Skeletal muscle tissue (tissue), 4 donors: ENCODE data around the gene RAP1GAP. TPM values are rescaled to one million over a fixed set of nuclear protein-coding genes. Genes with fewer than 3 reads are reported as not detected.

Experiments used
- H3K27ac ChIP-seq: one replicate; pipeline ENCODE4 v1.7.0; 2013; ENCODE audit warnings: mild to moderate bottlenecking, low read depth, low read length, inconsistent platforms
- H3K27me3 ChIP-seq, 3 donors: one replicate each; pipeline ENCODE4 v1.7.0; 2013; ENCODE audit warnings: low read length in 3 of 3; ENCODE audit not compliant: control insufficient read depth in 3 of 3, insufficient read depth in 3 of 3
- H3K36me3 ChIP-seq, 3 donors: one replicate each; pipeline ENCODE4 v1.7.0; 2013; ENCODE audit warnings: low read length in 3 of 3; ENCODE audit not compliant: control insufficient read depth in 3 of 3, insufficient read depth in 3 of 3
- H3K4me1 ChIP-seq, 3 donors: one replicate each; pipeline ENCODE4 v1.7.0; 2013; ENCODE audit warnings: low read length in 3 of 3, mild to moderate bottlenecking in 3 of 3; ENCODE audit not compliant: control insufficient read depth in 3 of 3, insufficient read depth in 3 of 3
- H3K4me3 ChIP-seq, 3 donors: one replicate each; pipeline ENCODE4 v1.7.0; 2013; ENCODE audit warnings: low read length in 3 of 3
- H3K9ac ChIP-seq, 3 donors: one replicate each; pipeline ENCODE4 v1.7.0; 2013; ENCODE audit warnings: low read length in 3 of 3, mild to moderate bottlenecking in 3 of 3, moderate library complexity in 2 of 3, low read depth in 1 of 3
- H3K9me3 ChIP-seq, 3 donors: one replicate each; pipeline ENCODE4 v1.7.0; 2013; ENCODE audit warnings: low read length in 3 of 3; ENCODE audit not compliant: control insufficient read depth in 3 of 3
- total RNA-seq: library from RNA; depleted of rRNA; stranded (reverse); fragments of >200 nt; gene quantifications from one replicate; pipeline ENCODE4 v1.2.3, GENCODE V29; 2014
- donor health status: Osteomylitis.

RAP1GAP gene
- total RNA-seq, result 1.0 TPM

DNA sequence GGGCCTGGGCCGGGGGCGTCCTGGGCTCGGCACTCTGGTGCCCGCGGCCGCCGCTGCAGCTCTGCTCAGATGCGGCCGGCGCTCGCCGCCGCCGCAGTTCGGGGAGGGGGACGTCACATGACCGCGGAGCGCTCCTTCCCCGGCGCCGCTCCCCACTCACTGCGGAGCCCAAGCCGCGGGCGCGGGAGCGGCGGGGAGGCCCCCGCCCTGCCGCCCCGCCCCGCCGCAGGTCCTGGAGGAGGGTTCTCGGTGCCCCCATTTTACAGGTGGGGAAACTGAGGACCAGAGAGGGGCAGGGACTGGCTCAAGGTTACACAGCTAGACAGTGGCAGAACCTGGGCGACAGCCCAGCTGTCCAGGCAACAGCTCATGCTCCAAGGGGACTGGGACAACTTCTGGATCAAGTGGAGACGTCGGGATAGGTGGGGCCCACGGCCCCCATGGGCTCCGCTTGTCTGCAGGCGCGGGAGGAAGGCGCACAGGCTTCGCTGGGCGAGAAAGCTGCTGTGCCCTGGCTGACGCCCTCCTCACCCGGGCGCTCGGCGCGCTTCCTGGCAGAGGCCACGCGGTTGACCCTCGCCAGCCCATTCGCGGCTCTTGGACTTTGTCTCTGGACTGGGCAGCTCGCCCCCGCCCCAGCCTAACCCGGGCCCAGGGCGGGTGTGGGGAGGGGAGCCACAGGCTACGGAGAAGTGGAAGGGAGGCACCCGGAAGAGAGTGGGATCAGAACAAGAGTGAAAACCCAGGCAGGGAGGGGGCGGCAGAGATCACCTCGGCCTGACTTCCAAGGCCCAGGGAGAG lies at the start of gene RAP1GAP:
TSS of gene RAP1GAP (minus strand) at position 100 of the 801 bp plus-strand sequence. CDS start 49,325 bp downstream, outside the sequence.
- peak within 1 kb of the TSS in 1 of 3 donors; percentile 16 for H3K9ac ChIP-seq
- no peak within 1 kb of the TSS for H3K4me3 ChIP-seq
- peaks cover 22 to 29% (median 24%) of the 10 kb centered on the region in 3 donors for H3K4me1 ChIP-seq
- H3K9me3 ChIP-seq, result no peaks in the 10 kb centered on the region
- H3K27me3 ChIP-seq, result peaks cover 58 to 71% (median 62%) of the 10 kb centered on the region in 3 donors
- H3K27ac ChIP-seq, result no peak within 1 kb of the TSS
- no peaks in the 10 kb centered on the region for H3K36me3 ChIP-seq

DNA sequence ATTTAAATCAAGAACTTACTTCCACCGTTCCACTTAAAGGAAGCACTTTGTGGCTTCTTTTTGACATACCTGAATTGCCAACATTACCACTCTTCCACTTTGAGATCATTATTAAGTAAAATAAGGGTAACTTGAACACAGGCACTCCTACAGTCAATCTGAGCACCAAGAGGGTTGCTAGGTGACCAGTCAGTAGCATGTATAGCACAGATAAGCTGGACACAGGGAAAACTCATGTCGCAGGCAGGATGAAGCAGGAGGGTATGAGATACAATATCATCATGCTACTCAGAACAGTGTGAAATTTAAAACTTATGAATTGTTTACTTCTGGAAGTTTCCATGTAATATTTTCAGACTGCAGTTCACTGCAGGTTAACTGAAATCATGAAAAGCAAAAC lies 47.0 kb upstream of the RAP1GAP start:
- H3K36me3 ChIP-seq, result peaks cover 27 to 64% (median 52%) of the 10 kb centered on the region in 3 donors
- no peaks in the 10 kb centered on the region for H3K4me1 ChIP-seq
- no peaks in the 10 kb centered on the region for H3K27me3 ChIP-seq
- no peaks in the 10 kb centered on the region for H3K9me3 ChIP-seq
- no peak overlapping the region for H3K27ac ChIP-seq
- no peak overlapping the region for H3K9ac ChIP-seq
- no peak overlapping the region for H3K4me3 ChIP-seq

DNA sequence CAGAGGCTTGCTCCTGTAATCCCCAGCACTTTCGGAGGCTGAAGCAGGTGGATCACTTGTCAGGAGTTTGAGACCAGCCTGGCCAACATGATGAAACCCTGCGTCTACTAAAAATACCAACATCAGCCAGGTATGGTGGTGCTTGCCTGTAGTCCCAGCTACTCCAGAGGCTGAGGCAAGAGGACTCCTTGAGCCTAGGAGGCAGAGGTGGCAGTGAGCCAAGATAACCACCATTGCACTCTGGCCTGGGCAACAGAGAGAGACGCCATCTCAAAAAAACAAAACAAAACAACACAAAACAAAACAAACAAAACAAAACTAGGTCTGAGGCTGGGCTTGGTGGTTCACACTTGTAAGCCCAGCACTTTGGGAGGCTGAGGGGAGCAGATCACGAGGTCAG lies 38.7 kb upstream of the RAP1GAP start:
- H3K4me3 ChIP-seq, result no peak overlapping the region
- peaks cover 0 to 2% (median 0%) of the 10 kb centered on the region in 3 donors for H3K4me1 ChIP-seq
- H3K36me3 ChIP-seq, result peaks cover 5 to 31% (median 19%) of the 10 kb centered on the region in 3 donors
- H3K27me3 ChIP-seq, result no peaks in the 10 kb centered on the region
- no peak overlapping the region for H3K9ac ChIP-seq
- no peaks in the 10 kb centered on the region for H3K9me3 ChIP-seq
- no peak overlapping the region for H3K27ac ChIP-seq

DNA sequence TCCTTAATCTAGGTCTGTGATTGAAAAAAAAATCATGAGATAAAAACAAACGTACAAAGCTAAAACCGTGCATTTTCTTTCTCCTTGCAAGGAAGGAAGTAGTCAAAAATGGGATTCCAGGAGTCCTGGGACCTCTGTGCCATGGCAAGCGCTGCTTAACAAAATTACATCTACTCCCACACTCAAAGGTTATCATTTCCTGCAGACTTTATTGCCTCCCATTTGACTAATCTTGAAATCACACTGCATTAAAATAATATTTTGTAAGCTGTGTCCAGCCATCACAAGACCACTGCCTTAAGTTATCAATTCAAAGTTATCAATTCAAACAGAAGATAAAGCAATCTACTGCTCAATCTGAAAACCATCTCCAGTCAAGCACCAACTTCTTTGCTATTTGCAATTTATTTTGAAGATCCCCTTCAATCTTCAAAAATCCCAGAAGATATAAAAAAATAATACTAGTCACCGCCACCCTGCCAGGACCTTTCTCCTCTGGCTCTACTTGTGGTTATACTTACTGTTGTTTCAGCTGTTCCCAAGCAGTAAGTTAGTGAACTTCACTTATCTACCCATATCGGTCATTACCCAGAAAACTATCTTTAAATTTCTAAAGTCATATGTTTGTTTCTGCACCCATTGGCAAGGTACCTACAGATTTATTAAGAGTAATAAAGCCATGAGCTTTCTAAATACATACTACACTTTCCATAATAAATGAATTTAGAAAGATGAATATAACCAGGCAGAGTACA lies 38.1 kb upstream of the RAP1GAP start:
- no peak overlapping the region for H3K9ac ChIP-seq
- H3K4me1 ChIP-seq, result peaks cover 0 to 2% (median 0%) of the 10 kb centered on the region in 3 donors
- H3K4me3 ChIP-seq, result no peak overlapping the region
- H3K27me3 ChIP-seq, result no peaks in the 10 kb centered on the region
- peaks cover 5 to 37% (median 24%) of the 10 kb centered on the region in 3 donors for H3K36me3 ChIP-seq
- no peak overlapping the region for H3K27ac ChIP-seq
- no peaks in the 10 kb centered on the region for H3K9me3 ChIP-seq

DNA sequence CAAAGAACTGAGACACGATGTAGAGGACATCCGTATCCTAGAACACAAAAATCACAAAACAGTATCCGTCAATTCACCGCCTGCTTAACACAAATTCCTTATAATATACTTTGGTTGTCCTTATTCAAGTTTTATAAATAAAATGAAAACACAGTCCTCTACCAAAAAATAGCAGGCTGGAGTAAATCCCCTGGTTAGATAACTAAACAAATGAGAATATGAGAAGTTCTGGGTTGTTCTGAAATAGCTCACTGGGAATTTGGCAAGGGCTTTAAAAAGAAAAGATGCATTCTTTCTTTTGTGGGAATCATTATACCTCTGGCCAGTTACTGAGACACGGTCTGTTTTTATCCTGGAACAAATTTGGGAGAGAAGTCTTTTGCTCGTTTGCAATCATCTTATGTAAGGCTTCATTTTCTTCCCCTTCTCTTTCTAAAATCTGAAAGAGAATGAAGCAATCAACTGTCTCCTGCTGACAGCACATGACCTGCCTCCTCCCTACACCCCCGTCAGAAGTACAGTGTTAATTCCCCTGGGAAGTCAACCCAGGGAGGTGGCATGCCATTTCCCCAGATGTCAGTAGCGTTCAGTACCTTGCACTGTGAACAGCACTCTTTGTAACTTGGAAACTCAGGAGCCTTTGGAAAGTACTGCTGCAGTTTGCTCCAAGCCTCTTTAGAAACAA lies 37.1 kb upstream of the RAP1GAP start:
- no peaks in the 10 kb centered on the region for H3K9me3 ChIP-seq
- no peak overlapping the region for H3K27ac ChIP-seq
- no peak overlapping the region for H3K4me3 ChIP-seq
- peaks cover 0 to 2% (median 0%) of the 10 kb centered on the region in 3 donors for H3K4me1 ChIP-seq
- H3K27me3 ChIP-seq, result no peaks in the 10 kb centered on the region
- peaks cover 9 to 40% (median 32%) of the 10 kb centered on the region in 3 donors for H3K36me3 ChIP-seq
- H3K9ac ChIP-seq, result no peak overlapping the region

DNA sequence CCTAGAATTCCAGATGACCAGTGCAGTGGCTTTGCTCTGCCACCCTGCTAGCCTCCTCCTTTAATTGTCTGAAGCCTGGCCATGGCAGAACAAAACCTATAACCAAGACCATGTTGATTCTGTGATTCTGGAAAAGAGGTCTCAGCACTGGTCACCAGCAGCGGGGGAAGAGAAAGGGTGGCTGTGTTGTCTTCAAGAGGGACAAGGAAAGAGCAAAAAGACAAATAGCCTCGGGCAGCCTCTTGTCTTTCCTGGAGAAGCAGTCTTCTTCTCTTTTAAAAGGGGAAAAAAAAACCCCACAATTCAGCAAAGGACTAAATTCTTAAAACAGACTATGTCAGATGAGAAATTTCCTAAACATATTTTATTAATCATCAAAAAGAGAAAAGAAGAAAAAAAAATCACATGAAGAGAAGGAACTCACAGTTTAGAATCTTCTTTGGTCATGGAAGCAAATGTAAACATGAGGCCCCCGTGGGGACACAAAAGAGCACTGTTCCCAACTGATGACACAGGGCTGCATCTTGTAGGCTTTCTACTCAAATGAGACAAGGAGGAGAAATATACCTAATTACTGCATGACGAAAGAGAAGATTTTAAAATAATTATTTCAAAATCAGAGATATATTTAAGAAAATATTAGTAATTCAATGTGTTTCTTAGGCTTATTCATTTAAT lies 36.3 kb upstream of the RAP1GAP start:
- peaks cover 11 to 42% (median 38%) of the 10 kb centered on the region in 3 donors for H3K36me3 ChIP-seq

DNA sequence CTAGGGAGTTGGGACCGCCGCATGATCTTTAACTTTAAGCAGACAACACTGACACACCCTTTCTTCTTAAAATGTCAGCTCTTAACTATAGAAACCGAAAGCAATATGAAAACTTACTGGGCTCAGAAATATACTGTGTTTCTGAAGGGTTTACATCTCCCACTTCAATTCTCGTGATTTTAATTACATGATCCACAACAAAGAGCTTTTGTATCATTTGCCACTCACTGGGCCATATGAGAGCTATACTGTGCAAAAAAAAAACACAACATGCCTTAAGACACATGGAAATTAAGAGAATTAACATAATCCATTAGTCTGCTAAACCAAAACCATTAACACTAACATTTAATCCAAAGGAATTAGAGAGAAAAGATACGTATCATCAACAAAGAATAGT lies 35.0 kb upstream of the RAP1GAP start:
- Histone ChIP-seq H3K36me3 (peaks cover 13 to 46% (median 43%) of the 10 kb centered on the region in 3 donors), H3K4me3 (no peak overlapping the region), H3K4me1 (peaks cover 0 to 2% (median 0%) of the 10 kb centered on the region in 3 donors), H3K27me3 (no peaks in the 10 kb centered on the region), H3K27ac (no peak overlapping the region), H3K9me3 (no peaks in the 10 kb centered on the region), H3K9ac (no peak overlapping the region)

More for the DNA sequence above, 36.3 kb upstream of the RAP1GAP start:
- Histone ChIP-seq H3K27me3 (no peaks in the 10 kb centered on the region), H3K9ac (no peak overlapping the region), H3K4me1 (peaks cover 0 to 2% (median 0%) of the 10 kb centered on the region in 3 donors), H3K9me3 (no peaks in the 10 kb centered on the region), H3K4me3 (no peak overlapping the region), H3K27ac (no peak overlapping the region)

DNA sequence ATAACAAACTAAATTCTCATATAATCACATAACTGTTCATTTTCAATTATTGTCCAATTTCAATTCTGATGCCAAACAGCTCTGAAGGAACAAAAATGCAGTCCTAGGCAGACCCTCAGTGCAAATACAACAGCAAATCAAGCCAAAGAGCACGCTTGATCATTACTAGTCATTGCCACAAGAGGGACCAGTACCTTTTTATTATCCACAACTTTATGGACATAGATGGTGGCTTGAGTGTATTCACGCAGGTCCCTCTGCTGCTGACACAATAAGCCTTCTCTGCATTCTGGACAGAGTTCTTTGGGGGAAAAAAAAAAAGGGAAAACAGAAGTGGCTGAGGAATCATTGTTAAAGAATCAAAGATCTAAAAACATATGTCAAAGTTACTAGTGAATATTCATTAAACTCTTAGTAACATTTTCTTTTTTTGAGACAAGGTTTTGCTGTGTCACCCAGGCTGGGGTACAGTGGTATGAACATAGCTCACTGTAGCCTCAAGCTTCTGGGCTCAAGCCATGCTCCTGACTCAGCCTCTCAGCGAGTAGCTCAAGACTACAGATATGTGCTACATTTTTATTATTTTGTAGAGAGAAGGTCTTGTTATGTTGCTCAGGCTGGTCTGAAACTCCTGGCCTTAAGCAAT lies 34.3 kb upstream of the RAP1GAP start:
- H3K27ac ChIP-seq, result no peak overlapping the region
- peaks cover 13 to 49% (median 47%) of the 10 kb centered on the region in 3 donors for H3K36me3 ChIP-seq
- peaks cover 0 to 2% (median 0%) of the 10 kb centered on the region in 3 donors for H3K4me1 ChIP-seq
- H3K9me3 ChIP-seq, result no peaks in the 10 kb centered on the region
- H3K27me3 ChIP-seq, result no peaks in the 10 kb centered on the region
- H3K9ac ChIP-seq, result no peak overlapping the region
- H3K4me3 ChIP-seq, result no peak overlapping the region

DNA sequence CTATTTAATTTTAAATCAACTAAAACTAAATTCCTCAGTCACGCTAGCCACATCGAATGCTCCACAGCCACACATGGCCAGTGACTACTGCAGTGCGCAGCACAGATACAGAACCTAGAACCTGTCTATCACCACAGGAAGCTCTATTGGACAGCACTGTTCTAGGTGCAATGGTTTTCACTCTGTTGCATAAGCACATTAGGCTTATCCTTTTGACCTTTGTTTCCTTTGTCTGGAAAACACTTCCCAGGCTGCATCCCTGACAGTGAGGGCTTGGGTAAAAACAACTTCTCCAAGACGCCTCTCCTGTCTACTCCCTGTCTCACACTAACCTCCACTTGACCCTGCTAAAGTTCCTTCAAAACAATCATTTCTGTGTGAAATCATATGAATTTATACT lies 33.6 kb upstream of the RAP1GAP start:
- Histone ChIP-seq H3K9ac (no peak overlapping the region), H3K9me3 (no peaks in the 10 kb centered on the region), H3K36me3 (peaks cover 12 to 49% (median 42%) of the 10 kb centered on the region in 3 donors), H3K4me3 (no peak overlapping the region), H3K4me1 (peaks cover 0 to 2% (median 0%) of the 10 kb centered on the region in 3 donors), H3K27ac (no peak overlapping the region), H3K27me3 (no peaks in the 10 kb centered on the region)
